ENCODE data around the gene KCNJ5.

Gene KCNJ5

DNA sequence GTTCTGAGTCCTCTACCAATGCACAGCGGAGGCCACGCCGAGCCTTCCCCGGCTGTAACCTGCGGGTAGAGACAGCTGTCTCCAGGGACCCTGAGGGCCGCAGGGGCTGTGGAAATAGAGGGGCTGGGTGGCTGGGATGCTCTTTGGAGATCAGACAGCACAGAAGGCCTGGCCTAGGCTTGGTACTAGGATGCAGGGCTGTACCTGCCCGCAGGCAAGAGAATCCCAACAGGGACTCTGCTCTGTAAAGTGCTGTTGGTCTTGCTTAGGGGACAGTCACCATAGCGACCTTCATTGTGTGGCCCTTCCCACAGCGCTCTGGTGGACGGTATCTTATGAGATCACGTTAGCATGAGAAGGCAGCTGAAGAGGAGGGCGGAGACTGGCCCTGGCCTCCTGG, 11.3 kb upstream of the KCNJ5 start:
- no peak for TF ChIP-seq CTCF (IDR thresholded peaks at IDR 0.05; ENCODE audit: control insufficient read depth, extremely low read depth, insufficient read depth)
- DNase-seq (ENCODE audit: low read depth), result no peak

GRCh38 chr11:128881221-128881620, 9.9 kb upstream of the KCNJ5 start:
- H3K4me3 ChIP-seq (ENCODE audit: low read depth, low read length), result no peak overlapping the region
- DNase-seq (ENCODE audit: low read depth), result peak; percentile 93
- 0 out of 2 replicates have a peak, but pooled peaks have one; percentile 3 for TF ChIP-seq CTCF (IDR thresholded peaks at IDR 0.05; ENCODE audit: control insufficient read depth, extremely low read depth, insufficient read depth)

More for the DNA sequence above, 11.3 kb upstream of the KCNJ5 start:
- H3K4me3 ChIP-seq (ENCODE audit: low read depth, low read length), result no peak overlapping the region

DNA sequence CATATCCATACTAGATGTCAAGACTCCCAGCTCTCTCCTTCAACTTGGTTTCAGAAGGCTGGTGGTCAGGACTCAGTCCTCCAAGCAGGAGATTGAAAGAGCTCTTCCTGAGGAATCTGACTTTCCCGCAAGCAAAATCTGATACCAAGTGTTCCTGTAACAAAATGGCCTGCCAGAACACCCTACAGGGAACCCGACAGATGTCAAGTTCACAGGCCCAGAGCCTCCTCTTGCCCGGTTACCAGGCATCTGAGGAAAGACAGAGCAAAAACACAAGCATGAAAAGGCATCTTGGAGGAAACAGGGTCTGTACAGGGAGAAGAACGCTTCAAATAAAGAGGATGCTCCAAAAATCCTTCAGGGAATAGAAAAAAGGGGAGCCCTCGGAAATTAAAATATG, 8.7 kb upstream of the KCNJ5 start:
- DNase-seq (ENCODE audit: low read depth), result no peak
- no peak for TF ChIP-seq CTCF (IDR thresholded peaks at IDR 0.05; ENCODE audit: control insufficient read depth, extremely low read depth, insufficient read depth)
- no peak overlapping the region for H3K4me3 ChIP-seq (ENCODE audit: low read depth, low read length)

- H3K4me3 ChIP-seq (ENCODE audit: low read depth, low read length), result no peak overlapping the region
- no peak for DNase-seq (ENCODE audit: low read depth)
- no peak for TF ChIP-seq CTCF (IDR thresholded peaks at IDR 0.05; ENCODE audit: control insufficient read depth, extremely low read depth, insufficient read depth)
Observed at GRCh38 chr11:128884054-128884453, 7.1 kb upstream of the KCNJ5 start.

GRCh38 chr11:128884703-128885338, 6.3 kb upstream of the KCNJ5 start:
- no peak overlapping the region for H3K4me3 ChIP-seq (ENCODE audit: low read depth, low read length)
- peak; percentile 80 for TF ChIP-seq CTCF (IDR thresholded peaks at IDR 0.05; ENCODE audit: control insufficient read depth, extremely low read depth, insufficient read depth)
- DNase-seq (ENCODE audit: low read depth), result peak; percentile 74

DNA sequence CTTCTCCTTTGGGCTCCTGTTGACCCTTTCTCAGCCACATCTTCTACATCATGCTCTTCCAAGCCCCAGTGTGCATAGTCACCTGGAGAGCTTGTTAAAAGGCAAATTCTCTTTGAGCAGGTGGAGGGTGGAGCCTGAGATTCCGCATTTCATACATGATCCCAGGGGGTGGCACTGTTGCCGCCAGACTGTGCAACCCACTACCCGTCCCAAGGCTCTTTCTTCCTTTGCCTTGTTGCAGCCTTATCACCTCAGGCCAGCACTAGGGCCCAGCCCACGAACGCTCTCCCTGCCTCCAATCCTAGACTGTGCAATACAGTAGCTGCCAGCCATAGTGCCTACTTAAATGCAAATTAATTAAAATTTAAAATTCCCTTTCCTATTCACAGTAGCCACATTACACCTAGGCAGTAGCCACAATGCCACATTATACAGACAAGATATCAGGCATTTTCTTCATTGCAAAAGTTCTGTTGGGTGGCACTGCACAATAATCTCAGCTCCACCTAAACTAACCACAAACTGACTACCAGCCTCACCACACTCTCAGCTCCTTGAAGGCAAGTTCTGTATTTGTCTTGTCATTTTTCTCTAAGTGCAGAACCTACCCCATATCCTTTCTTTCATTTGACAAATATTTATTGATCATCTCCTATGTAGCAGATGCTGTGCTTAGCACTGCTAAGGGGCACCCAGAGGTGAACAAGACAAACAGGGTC, 4.6 kb upstream of the KCNJ5 start:
- peak; percentile 58 for TF ChIP-seq CTCF (IDR thresholded peaks at IDR 0.05; ENCODE audit: control insufficient read depth, extremely low read depth, insufficient read depth)
- no peak overlapping the region for H3K4me3 ChIP-seq (ENCODE audit: low read depth, low read length)
- DNase-seq (ENCODE audit: low read depth), result peak; percentile 44
